EL (cell line): ENCODE data around the gene LRPAP1.

Experiments used
- DNase-seq: peaks from one replicate; pipeline ENCODE4 v3.0.0-alpha.2; 2016

Gene LRPAP1

DNA sequence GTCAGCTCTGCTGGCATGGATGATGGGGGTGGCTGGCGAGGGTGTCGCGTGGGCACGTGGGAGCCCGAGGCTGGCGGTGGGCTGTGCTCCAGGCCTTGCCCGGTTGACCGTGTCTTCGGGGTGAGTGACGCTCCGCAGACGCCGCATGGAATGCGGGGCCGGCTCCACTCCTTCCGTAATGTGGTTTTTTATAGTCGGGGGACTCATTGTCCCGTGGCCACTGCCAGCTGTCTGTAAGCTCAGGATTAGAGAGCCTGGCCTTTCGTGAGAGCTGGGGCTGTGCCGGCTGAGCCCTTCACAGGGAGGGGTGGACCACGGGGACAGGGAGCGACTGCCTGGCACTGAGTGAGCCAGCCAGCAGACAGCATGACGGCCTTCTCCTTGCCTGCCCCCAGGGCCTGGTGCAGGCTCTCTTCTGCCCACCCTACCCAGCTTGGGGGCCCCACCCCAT is 48.7 kb downstream of the LRPAP1 start:
- DNase-seq = peak; percentile 51

DNA sequence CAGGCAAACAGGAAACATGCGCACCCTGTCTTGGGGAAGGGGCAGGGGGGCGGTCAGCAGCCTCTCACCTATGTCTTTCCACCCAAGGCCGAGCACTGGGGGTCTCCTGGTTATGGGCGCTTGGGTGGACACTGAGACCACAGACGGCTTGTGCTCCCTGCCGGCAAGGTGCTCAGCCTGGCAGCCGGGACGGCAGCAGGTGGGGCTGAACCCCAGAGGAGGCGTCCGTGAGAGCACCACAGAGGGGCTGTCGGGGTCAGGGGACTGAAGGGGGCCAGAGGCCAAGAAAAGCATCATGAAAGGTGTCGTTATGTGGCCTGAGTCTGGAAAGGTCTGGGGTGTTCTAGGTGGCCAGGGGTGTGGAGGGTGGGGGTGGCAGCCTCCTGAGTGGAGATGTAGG is 49.5 kb downstream of the LRPAP1 start:
- DNase-seq = no peak

DNA sequence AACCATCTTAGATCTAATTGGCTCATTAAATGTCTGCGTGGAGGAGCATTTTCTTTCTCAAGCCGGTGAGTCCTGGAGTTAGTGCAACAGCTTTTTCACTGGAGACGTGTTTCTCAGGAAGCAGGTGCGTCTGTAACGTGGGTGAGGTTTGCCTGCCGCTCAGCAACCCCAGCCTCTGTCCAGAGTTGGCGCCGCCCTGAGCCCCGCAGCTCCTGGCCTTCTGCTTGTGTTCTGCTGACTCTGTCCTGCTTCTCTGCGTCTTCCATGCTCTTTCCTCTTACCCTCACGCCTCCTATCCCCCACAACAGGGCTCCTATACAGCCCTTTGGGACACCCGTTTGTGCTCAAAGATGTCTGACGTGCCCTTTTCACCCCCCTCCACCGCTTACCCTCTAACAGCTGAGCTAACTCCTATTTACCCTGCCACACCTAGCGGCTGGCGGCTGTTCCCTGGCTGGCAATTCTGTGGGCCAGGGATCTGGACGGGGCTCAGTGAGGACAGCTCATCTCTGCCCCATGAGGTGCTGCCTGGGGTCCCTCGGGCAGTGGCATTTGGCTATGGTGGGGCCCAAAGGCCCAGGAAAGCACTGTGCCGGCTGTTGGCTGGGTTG is 50.3 kb downstream of the LRPAP1 start:
- no peak for DNase-seq

DNA sequence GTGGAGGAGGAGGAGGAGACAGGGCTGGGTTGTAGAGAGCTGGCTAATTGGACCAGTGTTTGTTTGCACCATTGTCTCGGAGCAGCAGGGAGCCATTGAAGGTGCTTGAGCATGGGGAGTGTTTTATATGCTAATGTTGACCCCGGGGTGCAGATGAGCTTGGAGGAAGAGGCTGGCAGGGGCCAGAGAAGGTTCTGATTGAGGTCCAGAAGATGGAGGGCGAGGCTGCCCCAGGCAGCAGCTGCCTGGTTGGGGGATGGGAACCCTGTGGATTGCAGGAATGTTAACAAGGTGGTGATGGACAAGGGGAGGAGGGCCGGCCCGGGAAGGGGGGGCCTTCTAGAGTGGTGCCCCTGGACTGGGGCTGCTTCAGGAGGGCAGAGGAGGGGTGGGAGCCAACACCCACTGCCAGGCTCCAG is 51.1 kb downstream of the LRPAP1 start:
- DNase-seq = no peak

DNA sequence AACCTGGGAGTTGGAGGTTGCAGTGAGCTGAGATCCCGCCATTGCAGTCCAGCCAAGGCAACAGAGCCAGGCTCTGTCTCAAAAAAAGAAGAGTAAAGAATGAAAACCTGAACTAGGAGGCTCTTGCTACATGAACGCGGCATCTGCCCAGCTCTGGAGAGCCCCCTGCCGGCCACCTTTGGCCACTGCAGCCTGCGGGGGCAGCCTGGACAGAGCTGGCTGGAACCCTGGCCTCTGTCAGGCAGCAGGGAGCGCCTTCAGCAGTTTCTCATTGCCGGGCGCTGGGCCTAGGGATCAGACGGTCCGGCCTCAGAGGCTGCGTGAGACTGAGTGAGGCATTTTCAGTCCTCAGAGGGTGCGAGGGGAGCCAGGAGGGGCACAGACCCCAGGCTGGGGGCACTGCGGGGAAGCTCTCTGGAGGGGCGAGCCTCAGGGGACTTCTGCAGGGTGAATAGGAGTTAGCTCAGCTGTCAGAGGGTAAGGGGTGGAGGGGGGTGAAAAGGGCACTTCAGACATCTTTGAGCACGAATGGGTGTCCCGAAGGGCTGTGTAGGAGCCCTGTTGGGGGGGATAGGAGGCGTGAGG is 51.6 kb downstream of the LRPAP1 start:
- DNase-seq = peak; percentile 73

DNA sequence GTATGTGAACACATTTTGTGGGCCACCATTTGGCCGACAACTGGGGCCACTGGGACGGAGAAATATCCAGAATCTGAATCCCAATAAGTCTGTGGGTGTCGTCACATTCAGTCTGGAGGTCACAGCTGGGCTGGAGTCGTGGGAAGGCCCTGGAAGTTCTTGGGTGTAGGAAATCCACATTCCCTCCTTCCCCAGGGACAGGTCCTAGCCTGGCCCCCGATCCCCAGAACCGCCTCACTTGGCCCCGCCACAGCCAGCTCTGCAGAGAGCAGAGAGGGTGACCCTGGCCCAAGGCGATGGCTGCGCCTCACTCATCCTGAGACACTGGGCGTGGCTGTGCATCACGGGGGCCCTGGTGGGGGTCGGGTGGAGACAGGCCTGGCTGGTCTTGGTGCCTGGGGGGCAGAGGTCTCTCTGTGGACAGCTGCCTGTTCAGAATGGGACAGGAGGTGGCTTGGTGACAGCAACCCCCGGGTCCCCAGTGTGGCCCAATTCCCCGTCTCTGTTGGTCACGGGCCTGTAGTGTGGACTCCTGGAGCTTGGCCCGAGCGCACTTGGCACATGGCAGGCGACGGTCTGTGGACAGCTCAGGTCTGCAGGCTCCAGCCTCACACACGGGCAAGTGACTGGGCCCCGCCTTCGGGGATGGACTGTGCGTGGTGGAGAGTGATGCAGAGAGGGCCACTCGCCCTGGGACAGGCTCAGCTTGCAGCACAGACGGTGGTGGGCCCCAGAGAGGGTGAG is 52.7 kb downstream of the LRPAP1 start:
- no peak for DNase-seq

DNA sequence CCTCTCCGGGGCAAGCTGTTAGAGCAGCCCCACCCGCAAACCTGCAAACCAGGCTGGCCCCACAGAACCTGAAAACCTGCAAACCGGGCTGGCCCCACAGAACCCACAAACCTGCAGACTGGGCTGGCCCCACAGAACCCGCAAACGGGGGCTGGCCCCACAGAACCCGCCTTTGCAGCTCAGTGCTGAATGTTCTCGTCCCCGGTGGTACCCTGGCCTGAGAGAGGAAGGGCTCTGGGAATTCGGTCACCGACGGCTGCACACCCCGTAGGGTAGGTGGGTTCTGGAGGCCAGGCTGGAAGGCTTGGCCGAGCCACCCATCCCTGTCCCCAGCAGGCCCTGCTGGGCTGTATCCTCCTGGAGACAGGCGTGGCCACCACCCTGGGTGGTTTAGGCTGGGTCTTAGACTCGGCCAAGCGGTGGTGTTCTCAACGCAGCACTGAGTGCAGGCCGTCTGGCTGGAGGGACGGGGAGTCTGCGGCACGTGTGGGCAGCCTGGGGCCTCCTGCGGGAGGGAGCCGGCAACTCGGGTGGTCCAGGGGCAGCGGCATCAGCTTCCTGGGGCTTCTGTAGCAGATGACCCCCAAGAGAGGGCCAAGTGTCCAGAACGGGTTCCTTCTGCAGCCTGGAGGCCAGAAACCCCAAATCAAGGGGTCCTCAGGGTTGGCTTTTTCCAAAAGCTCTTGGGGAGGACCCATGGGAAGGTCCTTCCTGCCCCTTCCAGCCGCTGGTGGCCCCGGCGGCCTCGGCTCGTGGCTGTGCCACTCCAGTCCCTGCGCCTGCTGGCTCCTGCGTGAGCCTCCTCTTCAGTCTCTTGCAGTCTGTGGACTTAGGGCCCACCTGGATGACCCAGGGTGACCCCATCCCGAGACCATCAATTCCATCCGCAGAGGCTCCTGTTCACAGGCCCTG is 53.5 kb downstream of the LRPAP1 start:
- DNase-seq = no peak

DNA sequence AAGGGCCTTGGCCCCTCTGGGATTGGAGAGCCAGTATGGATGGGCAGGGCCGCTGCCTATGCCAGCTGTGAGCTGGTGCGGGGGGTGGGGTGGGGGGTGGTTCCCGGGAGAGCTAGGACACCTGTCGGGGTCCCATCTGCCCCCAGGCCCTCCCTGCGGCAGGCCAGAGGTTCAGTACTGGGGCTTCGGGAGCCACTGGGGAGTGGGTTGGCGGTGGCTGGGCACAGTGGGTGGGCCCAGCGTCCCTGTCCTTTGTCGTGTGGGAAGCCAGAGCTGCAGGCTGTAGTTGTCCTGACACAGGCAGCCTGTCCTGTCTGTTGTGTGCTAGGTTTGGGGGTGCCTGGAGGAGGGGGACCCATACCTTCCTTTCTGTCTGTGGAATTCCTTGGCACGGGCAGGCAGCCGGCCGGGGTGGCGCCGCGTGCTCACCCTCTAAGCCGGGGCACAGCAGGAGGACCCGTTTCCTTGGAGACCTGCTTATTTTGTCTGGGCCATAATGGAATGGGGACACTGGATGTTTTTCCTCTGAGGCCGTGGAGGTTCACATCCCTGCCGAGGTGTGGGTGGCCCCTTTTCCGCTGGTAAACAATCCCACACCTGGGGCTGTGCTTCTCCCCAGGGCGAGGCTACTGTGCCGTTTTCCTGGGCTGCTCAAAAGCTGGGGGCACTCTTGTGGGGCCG is 54.3 kb downstream of the LRPAP1 start:
- DNase-seq = no peak

DNA sequence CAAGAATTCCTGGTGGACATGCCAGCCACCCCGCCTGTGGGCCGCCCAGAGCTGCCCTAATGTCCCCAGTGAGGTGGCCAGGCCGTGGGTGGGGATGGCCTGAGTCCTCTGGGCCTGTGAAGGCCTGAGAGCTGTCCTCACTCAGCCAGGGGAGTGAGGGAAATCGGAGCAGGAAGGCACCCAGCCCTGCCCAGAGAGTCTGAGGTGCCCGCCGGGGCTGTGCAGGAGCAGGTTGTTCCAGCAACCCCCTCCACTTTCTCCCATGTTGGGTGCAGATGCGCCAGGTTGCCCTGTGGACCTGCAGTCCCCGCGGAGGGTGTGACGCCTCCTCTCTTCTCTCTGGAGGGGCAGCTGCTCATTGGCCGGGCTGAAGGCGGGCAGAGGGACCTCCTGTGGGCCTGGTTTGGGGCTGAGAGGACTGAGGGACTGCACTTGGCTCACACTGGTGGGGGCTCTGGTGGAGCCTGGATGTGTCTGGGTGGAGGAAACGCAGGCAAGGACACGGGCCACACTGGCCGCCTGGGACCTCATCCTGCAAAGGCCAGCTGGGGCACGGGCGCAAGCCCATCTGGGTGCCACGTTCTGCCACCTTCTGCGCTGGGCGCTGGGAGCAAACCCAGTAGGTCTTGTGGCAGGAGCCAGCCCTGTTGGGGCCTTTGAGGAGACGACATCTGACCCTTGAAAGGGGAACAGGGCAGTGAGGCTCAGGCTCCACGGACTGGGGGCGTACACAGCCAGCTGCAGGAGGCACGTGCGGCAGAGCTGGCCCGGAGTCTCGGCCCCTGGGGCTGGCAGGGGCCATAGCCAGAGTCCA is 55.1 kb downstream of the LRPAP1 start:
- DNase-seq = no peak

DNA sequence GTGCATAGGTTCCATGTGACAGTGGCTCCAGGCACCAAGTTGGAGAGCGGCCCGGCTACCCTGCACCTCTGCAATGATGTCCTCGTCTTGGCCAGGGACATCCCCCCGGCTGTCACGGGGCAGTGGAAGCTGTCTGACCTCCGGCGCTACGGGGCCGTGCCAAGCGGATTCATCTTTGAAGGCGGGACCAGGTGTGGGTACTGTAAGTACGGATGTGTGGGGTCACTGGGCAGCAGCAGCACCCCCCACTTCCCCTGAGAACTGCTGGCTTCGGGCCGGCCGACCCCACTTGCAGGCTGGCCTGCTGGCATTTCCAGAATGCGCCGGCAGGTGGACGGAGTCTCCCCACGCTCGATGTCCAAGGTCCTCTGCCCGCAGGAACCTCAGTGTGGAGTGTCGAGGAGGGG is 55.9 kb downstream of the LRPAP1 start:
- DNase-seq = no peak

DNA sequence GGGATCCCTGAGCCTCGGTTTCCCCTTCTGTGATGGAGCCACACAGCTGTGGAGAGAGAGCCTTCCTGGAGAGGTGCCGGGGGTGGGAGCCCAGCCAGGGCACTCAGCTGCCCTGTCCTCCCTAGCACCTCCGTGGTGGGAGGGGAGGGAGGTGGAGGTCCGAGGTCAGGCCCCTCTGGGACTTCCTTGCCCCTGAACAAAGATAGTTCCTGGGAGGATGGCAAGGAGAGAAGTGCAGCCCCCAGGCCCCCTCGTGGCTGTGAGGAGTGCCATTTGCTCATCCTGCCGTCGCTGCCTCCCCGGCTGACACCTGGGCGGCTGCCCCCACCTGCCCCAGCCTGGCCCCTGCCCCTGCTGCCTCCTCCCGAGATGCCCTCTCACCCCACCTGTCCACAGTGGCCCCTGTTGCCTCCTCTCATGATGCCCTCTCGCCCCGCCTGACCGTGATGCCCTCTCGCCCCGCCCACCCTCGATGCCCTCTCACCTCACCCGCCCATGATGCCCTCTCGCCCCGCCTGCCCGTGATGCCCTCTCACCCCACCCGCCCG is 56.4 kb downstream of the LRPAP1 start:
- DNase-seq = no peak

DNA sequence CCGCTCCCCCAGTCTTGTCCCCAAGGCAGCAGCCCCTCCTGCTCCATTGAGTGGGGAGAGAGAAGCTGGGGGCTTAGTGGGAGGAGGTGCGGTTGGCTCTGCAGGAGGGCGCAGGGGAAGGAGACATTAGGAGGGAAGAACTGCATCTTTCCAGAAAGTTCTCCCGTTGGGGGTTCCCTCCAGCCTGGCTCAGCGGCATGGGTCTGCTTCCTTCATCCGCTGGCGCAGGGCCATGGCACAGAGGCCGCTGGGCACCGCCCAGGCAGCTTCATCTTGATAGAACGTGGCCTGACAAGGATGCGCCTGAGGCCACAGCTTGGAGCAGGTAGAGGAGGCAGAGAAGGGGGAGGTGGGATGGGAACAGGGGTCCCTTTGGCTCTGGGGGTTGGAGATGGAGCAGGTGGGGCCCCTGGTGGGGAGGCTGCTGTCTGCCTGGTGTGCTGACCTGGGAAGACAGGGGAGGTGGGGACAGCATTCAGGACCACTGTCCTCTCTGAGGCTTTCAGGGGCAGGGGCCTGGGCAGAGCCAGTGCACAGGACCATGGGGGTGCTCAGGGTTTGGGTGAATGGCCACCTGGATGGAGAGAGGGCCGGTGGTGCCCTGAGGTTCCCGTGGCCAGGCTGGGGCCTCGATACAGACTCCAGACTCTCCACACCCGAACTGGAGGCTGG is 57.0 kb downstream of the LRPAP1 start:
- DNase-seq = no peak

DNA sequence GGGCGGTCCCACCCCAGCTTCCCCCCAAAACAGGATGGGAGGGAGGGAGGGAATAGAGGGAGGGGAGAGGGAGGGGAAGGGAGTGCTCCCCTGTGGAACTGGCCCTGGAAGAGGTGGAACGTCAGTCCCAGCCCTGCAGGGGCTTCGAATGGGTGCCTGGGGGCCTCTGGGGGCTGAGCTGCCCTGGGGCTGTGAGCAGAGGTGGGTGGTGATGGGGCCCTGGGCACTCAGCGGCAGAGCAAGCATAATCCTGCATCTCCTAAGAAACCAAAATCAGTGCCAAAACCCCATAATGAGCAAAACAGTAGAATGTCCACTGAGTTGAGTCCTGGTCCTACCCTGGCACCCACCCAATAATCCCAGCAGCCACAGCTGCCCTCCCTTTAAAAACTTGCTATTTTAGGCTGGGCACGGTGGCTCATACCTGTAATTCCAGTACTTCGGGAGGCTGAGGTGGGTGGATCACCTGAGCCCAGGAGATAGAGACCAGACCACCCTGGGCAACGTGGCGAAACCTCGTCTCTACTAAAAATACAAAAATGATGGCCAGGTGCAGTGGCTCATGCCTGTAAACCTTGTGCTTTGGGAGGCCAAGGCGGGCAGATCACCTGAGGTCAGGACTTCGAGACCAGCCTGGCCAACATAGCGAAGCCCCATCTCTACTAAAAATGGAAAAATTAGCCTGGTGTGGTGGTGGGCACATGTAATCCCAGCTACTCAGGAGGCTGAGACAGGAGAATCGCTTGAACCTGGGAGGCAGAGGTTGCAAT is 58.0 kb downstream of the LRPAP1 start:
- no peak for DNase-seq

DNA sequence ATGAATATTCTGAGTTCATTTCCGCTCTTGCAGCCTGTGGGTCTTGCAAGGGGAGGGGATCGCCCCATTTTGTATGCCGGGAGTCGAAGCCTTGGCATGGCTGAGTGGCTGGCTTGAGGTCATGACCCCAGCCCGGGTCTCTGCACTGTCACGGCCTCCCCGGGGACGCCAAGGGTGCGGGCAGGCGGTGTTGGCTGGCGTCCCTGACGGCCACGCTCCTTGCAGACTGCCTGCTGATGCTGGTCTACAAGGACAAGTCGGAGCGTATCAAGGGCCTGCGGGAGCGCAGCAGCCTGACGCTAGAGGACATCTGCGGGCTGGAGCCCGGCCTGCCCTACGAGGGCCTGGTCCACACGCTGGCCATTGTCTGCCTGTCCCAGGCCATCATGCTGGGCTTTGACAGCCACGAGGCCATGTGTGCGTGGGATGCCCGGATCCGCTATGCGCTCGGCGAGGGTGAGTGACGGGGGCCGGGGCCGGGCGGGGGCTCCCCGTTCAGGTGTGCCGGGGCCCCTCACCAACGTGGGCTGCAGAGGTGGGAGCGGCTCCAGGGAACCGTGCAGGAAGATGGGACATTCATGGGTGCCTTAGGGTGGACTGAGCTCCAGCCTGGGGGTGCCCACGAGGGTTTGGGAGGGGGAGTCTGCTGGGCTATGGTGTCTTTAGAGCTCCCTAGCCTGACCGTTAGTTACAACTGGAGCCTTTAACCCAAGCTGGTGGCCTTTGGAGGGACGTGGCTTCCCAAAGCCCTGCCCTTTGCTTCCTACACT is 58.9 kb downstream of the LRPAP1 start:
- no peak for DNase-seq

DNA sequence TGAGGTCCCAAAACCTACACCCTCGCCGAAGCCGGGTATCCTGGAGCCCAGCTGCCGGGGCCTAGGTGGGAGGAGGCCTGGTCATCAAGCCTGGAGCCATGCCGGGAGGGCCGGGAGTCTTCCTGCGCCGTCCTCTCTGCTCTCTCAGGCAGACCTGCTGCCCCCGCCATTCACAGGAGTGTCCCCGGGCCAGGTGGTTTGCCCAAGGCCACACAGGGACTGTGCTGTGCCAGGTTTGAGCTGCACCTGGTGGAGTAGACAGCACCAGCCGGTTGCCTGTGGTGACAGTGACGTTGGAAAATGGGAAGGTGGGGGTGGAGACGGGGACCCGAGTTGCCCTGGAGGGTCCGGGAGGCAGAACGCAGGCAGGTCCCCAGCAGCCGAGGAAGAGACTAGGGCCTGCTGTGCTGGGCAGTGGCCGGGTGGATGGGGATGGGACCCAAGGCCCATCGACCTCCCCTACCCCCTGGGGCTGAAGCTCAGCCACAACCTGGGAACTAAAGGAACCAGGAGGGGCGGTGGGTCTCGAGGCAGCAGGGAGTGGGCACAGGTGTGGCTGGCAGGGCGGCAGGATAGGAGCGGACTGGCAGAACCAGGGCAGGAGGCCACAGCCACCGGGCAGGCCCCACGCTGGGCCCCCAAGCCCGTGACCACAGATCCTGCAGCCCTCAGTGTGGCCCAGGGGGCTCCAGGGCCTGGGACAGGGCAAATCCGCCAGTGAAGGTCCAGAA is 59.6 kb downstream of the LRPAP1 start:
- DNase-seq = no peak

DNA sequence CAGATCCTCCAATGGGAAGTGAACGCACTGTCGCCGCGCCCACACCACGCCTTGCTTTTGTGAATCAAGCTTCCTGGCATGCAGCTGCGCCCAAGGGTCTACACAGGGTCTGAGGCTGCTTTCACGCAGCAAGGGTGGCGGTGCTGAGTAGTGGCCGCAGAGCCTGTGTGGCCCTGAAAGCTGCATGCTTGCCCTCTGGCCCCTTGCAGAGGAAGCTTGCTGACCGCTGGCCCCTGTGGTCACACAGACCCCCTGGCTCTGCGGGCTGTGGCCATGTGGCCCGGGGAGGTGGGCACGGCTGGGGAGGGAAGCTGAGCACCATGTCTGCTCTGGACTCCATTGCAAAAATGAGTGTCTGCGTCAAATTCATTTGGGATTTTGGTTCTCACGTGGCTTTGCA is 60.3 kb downstream of the LRPAP1 start:
- no peak for DNase-seq

DNA sequence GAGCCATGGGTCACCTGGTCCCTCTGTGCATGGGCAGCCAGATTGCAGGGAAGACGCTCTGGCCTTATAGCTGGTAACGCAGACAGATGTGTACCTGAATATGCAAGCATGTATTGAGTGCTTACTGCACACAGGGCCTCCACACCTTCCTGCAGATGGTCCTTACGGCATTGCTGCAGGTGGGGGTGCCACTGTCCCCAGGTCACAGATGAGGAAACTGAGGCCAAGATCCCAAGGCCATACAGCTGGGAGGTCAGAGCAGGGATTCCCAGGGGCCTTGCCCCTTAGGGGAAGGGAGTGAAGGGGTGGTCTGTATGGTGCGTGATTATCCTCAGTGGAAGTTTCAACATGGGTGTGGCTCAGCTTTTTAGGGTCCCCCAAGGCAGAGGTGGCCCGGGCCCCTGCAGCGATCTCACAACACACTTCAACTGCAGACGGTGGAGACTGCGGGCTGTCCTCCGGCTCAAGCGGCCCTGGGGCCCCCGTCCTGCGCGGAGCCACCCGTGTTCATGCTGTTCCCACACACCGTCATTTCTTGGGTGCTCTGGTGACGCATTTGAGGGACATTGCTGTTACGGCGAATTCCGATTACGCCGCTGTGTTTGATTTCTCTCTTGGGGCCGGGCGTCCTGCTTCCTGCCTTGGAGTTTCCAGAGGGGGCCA is 61.0 kb downstream of the LRPAP1 start:
- no peak for DNase-seq
